ENCODE data around the gene FAM83D. TPM values are rescaled to one million over a fixed set of nuclear protein-coding genes. Genes with fewer than 3 reads are reported as not detected.

FAM83D gene
- total and polyA plus RNA-seq, 7 donors: 1.2 to 291 (median 14.9) TPM

GRCh38 chr20:38965264-38965663, 39.0 kb downstream of the FAM83D start:
- peaks cover 0 to 73% (median 46%) of the 10 kb centered on the region in 4 donors for H3K4me1 ChIP-seq
- DNase-seq: no peak
- H3K9me3 ChIP-seq: no peaks in the 10 kb centered on the region

GRCh38 chr20:38968090-38968489, 41.9 kb downstream of the FAM83D start:
- no peaks in the 10 kb centered on the region for H3K27me3 ChIP-seq
- H3K27ac ChIP-seq: peak overlapping the region; percentile 75 to 98 (median 92)
- H3K4me3 ChIP-seq: no peak overlapping the region
- TF ChIP-seq CTCF (IDR thresholded peaks at IDR 0.05) (no peak), POLR2AphosphoS5 (IDR thresholded peaks at IDR 0.05) (peak in 2 of 4 donors; percentile 24 to 55), POLR2A (IDR thresholded peaks at IDR 0.05) (no peak), EP300 (IDR thresholded peaks at IDR 0.05) (peak in 1 of 4 donors; percentile 9)
- no peaks in the 10 kb centered on the region for H3K9me3 ChIP-seq
- peaks cover 0 to 17% (median 2%) of the 10 kb centered on the region in 4 donors for H3K36me3 ChIP-seq
- WGBS, 2 donors: 93 to 95% methylated on average over 6 of the region's 6 CpGs
- DNase-seq: peak; percentile 72
- H3K4me1 ChIP-seq: peaks cover 0 to 73% (median 49%) of the 10 kb centered on the region in 4 donors
- intact Hi-C loops (cut with DNase I): loop anchor here (5.0 kb wide), 1 partner anchor 79 kb away; no protein-coding TSS in a partner anchor

More at GRCh38 chr20:38965264-38965663, 39.0 kb downstream of the FAM83D start:
- intact Hi-C loops (cut with DNase I): loop anchor here (5.0 kb wide), 1 partner anchor 82 kb away; no protein-coding TSS in a partner anchor
- Histone ChIP-seq H3K27me3 (no peaks in the 10 kb centered on the region), H3K4me3 (no peak overlapping the region), H3K36me3 (peaks cover 0 to 3% (median 2%) of the 10 kb centered on the region in 4 donors), H3K27ac (peak overlapping the region in 2 of 4 donors; percentile 96 to 98)
- TF ChIP-seq POLR2A (IDR thresholded peaks at IDR 0.05) (no peak), EP300 (IDR thresholded peaks at IDR 0.05) (no peak)

GRCh38 chr20:38969708-38970107, 43.5 kb downstream of the FAM83D start:
- H3K36me3 ChIP-seq: peaks cover 0 to 17% (median 1%) of the 10 kb centered on the region in 4 donors
- H3K27me3 ChIP-seq: no peaks in the 10 kb centered on the region
- intact Hi-C loops (cut with DNase I): loop anchor here (5.0 kb wide), 1 partner anchor 78 kb away; no protein-coding TSS in a partner anchor
- no peak overlapping the region for H3K4me3 ChIP-seq
- no peak for TF ChIP-seq POLR2A (IDR thresholded peaks at IDR 0.05)
- TF ChIP-seq EP300 (IDR thresholded peaks at IDR 0.05): no peak
- TF ChIP-seq POLR2AphosphoS5 (IDR thresholded peaks at IDR 0.05): peak in 3 of 4 donors; percentile 26 to 39 (median 28)
- no peak for TF ChIP-seq CTCF (IDR thresholded peaks at IDR 0.05)
- no peaks in the 10 kb centered on the region for H3K9me3 ChIP-seq
- peak overlapping the region; percentile 75 to 98 (median 92) for H3K27ac ChIP-seq
- H3K4me1 ChIP-seq: peaks cover 0 to 75% (median 42%) of the 10 kb centered on the region in 4 donors
- WGBS, 2 donors: 24 to 65% methylated on average over 4 of the region's 4 CpGs
- DNase-seq: no peak

GRCh38 chr20:38970302-38970701, 44.1 kb downstream of the FAM83D start:
- no peak overlapping the region for H3K4me3 ChIP-seq
- intact Hi-C loops (cut with DNase I): no loop called here
- TF ChIP-seq EP300 (IDR thresholded peaks at IDR 0.05) (peak; percentile 62 to 78 (median 72)), CTCF (IDR thresholded peaks at IDR 0.05) (no peak), POLR2AphosphoS5 (IDR thresholded peaks at IDR 0.05) (peak; percentile 70 to 80 (median 76)), POLR2A (IDR thresholded peaks at IDR 0.05) (no peak)
- H3K27ac ChIP-seq: peak overlapping the region; percentile 75 to 98 (median 92)
- no peaks in the 10 kb centered on the region for H3K9me3 ChIP-seq
- WGBS, 2 donors: 88 to 96% methylated on average over 1 of the region's 1 CpG
- DNase-seq: no peak
- H3K4me1 ChIP-seq: peaks cover 0 to 78% (median 42%) of the 10 kb centered on the region in 4 donors
- no peaks in the 10 kb centered on the region for H3K27me3 ChIP-seq
- H3K36me3 ChIP-seq: peaks cover 0 to 17% (median 0%) of the 10 kb centered on the region in 4 donors

- H3K27ac ChIP-seq: peak overlapping the region; percentile 38 to 98 (median 92)
- no peak for DNase-seq
- no peaks in the 10 kb centered on the region for H3K9me3 ChIP-seq
- intact Hi-C loops (cut with DNase I): no loop called here
- peaks cover 0 to 65% (median 30%) of the 10 kb centered on the region in 4 donors for H3K4me1 ChIP-seq
- TF ChIP-seq POLR2A (IDR thresholded peaks at IDR 0.05) (no peak), EP300 (IDR thresholded peaks at IDR 0.05) (no peak), POLR2AphosphoS5 (IDR thresholded peaks at IDR 0.05) (no peak), CTCF (IDR thresholded peaks at IDR 0.05) (no peak)
- H3K36me3 ChIP-seq: peaks cover 0 to 17% (median 0%) of the 10 kb centered on the region in 4 donors
- H3K27me3 ChIP-seq: no peaks in the 10 kb centered on the region
- H3K4me3 ChIP-seq: no peak overlapping the region
Measured at GRCh38 chr20:38973107-38973506, 46.9 kb downstream of the FAM83D start.

Measured in sigmoid colon (tissue), 7 donors.